Neural cell (in vitro differentiated cells): ENCODE results near the gene SMAP2. TPM values are rescaled to one million over a fixed set of nuclear protein-coding genes. Genes with fewer than 3 reads are reported as not detected.

Source experiments
- H2AFZ ChIP-seq: fragments of 200-600, 300-800 bp; sonication (generic), shearing (Covaris generic); 2 replicates; pipeline ENCODE4 v1.6.0; 2014; ENCODE audit warnings: low read depth, mild to moderate bottlenecking, antibody characterized with exemption, low read length, moderate library complexity
- H3F3A ChIP-seq: fragments of 200-600 bp; shearing (Covaris generic); 2 replicates; pipeline ENCODE4 v1.6.1; 2016; ENCODE audit warnings: mild to moderate bottlenecking, moderate library complexity, mixed read lengths, antibody characterized with exemption, low read length; ENCODE audit not compliant: insufficient read depth, poor library complexity, severe bottlenecking
- H3K27ac ChIP-seq: fragments of 200-600, 300-800 bp; sonication (generic), shearing (Covaris generic); 2 replicates; pipeline ENCODE4 v1.5.1; 2014; ENCODE audit warnings: mild to moderate bottlenecking, low read length, moderate library complexity
- H3K27me3 ChIP-seq: fragments of 300-800, 200-600 bp; sonication (generic), shearing (Covaris generic); 2 replicates; pipeline ENCODE4 v1.6.0; 2014; ENCODE audit warnings: mild to moderate bottlenecking, low read depth, low read length, moderate library complexity; ENCODE audit not compliant: insufficient read depth
- H3K36me3 ChIP-seq: fragments of 300-800, 200-600 bp; sonication (generic), shearing (Covaris generic); 2 replicates; pipeline ENCODE4 v1.5.1; 2014; ENCODE audit warnings: mild to moderate bottlenecking, antibody characterized with exemption, low read length, moderate library complexity; ENCODE audit not compliant: insufficient read depth
- H3K4me2 ChIP-seq: fragments of 300-800, 200-600 bp; sonication (generic), shearing (Covaris generic); 2 replicates; pipeline ENCODE4 v1.6.0; 2014; ENCODE audit warnings: mild to moderate bottlenecking, low read length
- H3K4me3 ChIP-seq: fragments of 300-800, 200-600 bp; sonication (generic), shearing (Covaris generic); 2 replicates; pipeline ENCODE4 v1.5.1; 2014; ENCODE audit warnings: mild to moderate bottlenecking, low read length, moderate library complexity
- H3K79me2 ChIP-seq: fragments of 200-600 bp; shearing (Covaris generic); replicated peaks from 2 replicates; pipeline ENCODE4 v1.6.0; 2014; ENCODE audit warnings: mild to moderate bottlenecking, low read length, moderate library complexity; ENCODE audit not compliant: insufficient read depth
- H3K9ac ChIP-seq: fragments of 300-800, 200-600 bp; sonication (generic), shearing (Covaris generic); 2 replicates; pipeline ENCODE4 v1.6.1; 2016; ENCODE audit warnings: mild to moderate bottlenecking, low read length, mixed read lengths
- H3K9me2 ChIP-seq: fragments of 200-600 bp; shearing (Covaris generic); 2 replicates; pipeline ENCODE4 v1.6.1; 2016; ENCODE audit warnings: mild to moderate bottlenecking, low read length, mixed read lengths; ENCODE audit not compliant: insufficient read depth
- H3K9me3 ChIP-seq: fragments of 200-600, 300-800 bp; sonication (generic), shearing (Covaris generic); 2 replicates; pipeline ENCODE4 v1.6.1; 2016; ENCODE audit warnings: mild to moderate bottlenecking, mixed run types, low read length, moderate library complexity, mixed read lengths
- H4K20me1 ChIP-seq: fragments of 200-600 bp; shearing (Covaris generic); 2 replicates; pipeline ENCODE4 v1.6.1; 2016; ENCODE audit warnings: mild to moderate bottlenecking, mixed run types; ENCODE audit not compliant: insufficient read depth
- CTCF ChIP-seq: fragments of 450-650 bp; IDR thresholded peaks from 2 replicates; pipeline ENCODE4 v1.5.1; 2014; ENCODE audit warnings: antibody characterized with exemption, mild to moderate bottlenecking, moderate library complexity; ENCODE audit not compliant: poor library complexity, severe bottlenecking
- EP300 ChIP-seq: fragments of 450-650 bp; conservative IDR thresholded peaks from 2 replicates; pipeline ENCODE4 v1.6.1; 2014; ENCODE audit warnings: antibody characterized with exemption, mild to moderate bottlenecking, moderate library complexity; ENCODE audit not compliant: poor library complexity, severe bottlenecking
- EZH2 ChIP-seq: fragments of 200-600, 300-800 bp; shearing (Covaris generic), sonication (generic); IDR thresholded peaks from 2 replicates; pipeline ENCODE4 v1.6.1; 2014; ENCODE audit warnings: antibody characterized with exemption, low read length, borderline replicate concordance, mild to moderate bottlenecking; ENCODE audit not compliant: insufficient read depth, poor library complexity, severe bottlenecking
- MXI1 ChIP-seq: fragments of 450-650 bp; conservative IDR thresholded peaks from 2 replicates; pipeline ENCODE4 v1.6.1; 2014; ENCODE audit warnings: antibody characterized with exemption, mild to moderate bottlenecking; ENCODE audit not compliant: poor library complexity, severe bottlenecking
- POLR2AphosphoS5 ChIP-seq: IDR thresholded peaks from 2 replicates; pipeline ENCODE4 v1.6.1; 2012
- RAD21 ChIP-seq: fragments of 450-650 bp; conservative IDR thresholded peaks from 2 replicates; pipeline ENCODE4 v1.6.1; 2014; ENCODE audit warnings: antibody characterized with exemption, mild to moderate bottlenecking, moderate library complexity
- REST ChIP-seq: IDR thresholded peaks from 2 replicates; pipeline ENCODE4 v1.6.1; 2012; ENCODE audit warnings: borderline replicate concordance
- SMC3 ChIP-seq: fragments of 450-650 bp; conservative IDR thresholded peaks from 2 replicates; pipeline ENCODE4 v1.6.1; 2014; ENCODE audit warnings: antibody characterized with exemption, mild to moderate bottlenecking, moderate library complexity; ENCODE audit not compliant: poor library complexity
- TAF1 ChIP-seq: IDR thresholded peaks from 2 replicates; pipeline ENCODE4 v1.6.1; 2012; ENCODE audit warnings: low read depth
- polyA plus RNA-seq: library from polyadenylated mRNA; depleted of rRNA; stranded (reverse); fragments of >200 nt; gene quantifications from 2 replicates; pipeline ENCODE4 v1.2.3, GENCODE V29; 2014

The SMAP2 gene
- polyA plus RNA-seq, 1 donor from 2014 or later = 46.8 TPM

GRCh38 chr1:40438391-40439015 is 65.0 kb downstream of the SMAP2 start:
- Histone ChIP-seq H3K9me3 (no peaks in the 10 kb centered on the region), H2AFZ (no peak overlapping the region), H3K36me3 (no peaks in the 10 kb centered on the region), H3K4me3 (no peak overlapping the region), H3K4me2 (no peak overlapping the region), H3F3A (no peaks in the 10 kb centered on the region), H4K20me1 (no peaks in the 10 kb centered on the region), H3K9ac (no peak overlapping the region), H3K79me2 (no peaks in the 10 kb centered on the region), H3K27me3 (no peaks in the 10 kb centered on the region), H3K27ac (no peak overlapping the region), H3K9me2 (no peaks in the 10 kb centered on the region)
- TF ChIP-seq MXI1 (no peak), CTCF (peak; percentile 55)

- H3K9ac ChIP-seq = no peak overlapping the region
- H3K9me2 ChIP-seq = no peaks in the 10 kb centered on the region
- no peaks in the 10 kb centered on the region for H3K79me2 ChIP-seq
- peaks cover 3% of the 10 kb centered on the region for H3K9me3 ChIP-seq
- H3K27me3 ChIP-seq = no peaks in the 10 kb centered on the region
- no peaks in the 10 kb centered on the region for H3K36me3 ChIP-seq
- no peak for TF ChIP-seq CTCF
- TF ChIP-seq TAF1 = no peak
- no peak for TF ChIP-seq EP300
- no peak for TF ChIP-seq REST
- no peak for TF ChIP-seq RAD21
- TF ChIP-seq POLR2AphosphoS5 = no peak
- no peak for TF ChIP-seq MXI1
- TF ChIP-seq SMC3 = no peak
- TF ChIP-seq EZH2 = no peak
- no peak overlapping the region for H3K27ac ChIP-seq
- no peaks in the 10 kb centered on the region for H4K20me1 ChIP-seq
- no peaks in the 10 kb centered on the region for H3F3A ChIP-seq
- H3K4me2 ChIP-seq = no peak overlapping the region
- H2AFZ ChIP-seq = no peak overlapping the region
- no peak overlapping the region for H3K4me3 ChIP-seq
Observed at GRCh38 chr1:40439247-40439646, 65.7 kb downstream of the SMAP2 start.
